AG04449 (cell line): ENCODE measurements around the gene DACH1.

ENCODE experiments used
- CTCF ChIA-PET: fragments of 350-600 bp; formaldehyde crosslinking; extraction: SDS; loops from one replicate; lab custom pipeline; 2021; ENCODE audit warnings: antibody characterized with exemption; lab: Yijun Ruan, JAX
- POLR2A ChIA-PET: fragments of 400-600, 350-600 bp; formaldehyde crosslinking; extraction: SDS; loops from one replicate; lab custom pipeline; 2020; ENCODE audit warnings: antibody characterized with exemption, inconsistent platforms; lab: Yijun Ruan, JAX
- DNase-seq: peaks from one replicate; pipeline ENCODE4 v3.0.0-alpha.2; 2010; ENCODE audit warnings: low read depth, low spot score
- H3K4me3 ChIP-seq: 2 replicates; pipeline ENCODE4 v1.5.1; 2011; ENCODE audit warnings: low read depth, mild to moderate bottlenecking, control low read depth, low read length
- CTCF ChIP-seq: IDR thresholded peaks from one replicate; pipeline ENCODE4 v1.5.1; 2011; ENCODE audit warnings: mild to moderate bottlenecking, moderate library complexity, low read length, control low read depth, inconsistent platforms; ENCODE audit not compliant: insufficient read depth; ENCODE audit errors: missing control alignments

Gene DACH1

GRCh38 chr13:71597150-71597549 is 269.9 kb downstream of the DACH1 start:
- no peak for DNase-seq
- ChIA-PET CTCF (no interaction called here), POLR2A (interaction anchor here (0.5 kb wide), 1 partner anchor 301 kb away, joined by 3 read pairs; no protein-coding TSS in a partner anchor)
- no peak for TF ChIP-seq CTCF
- no peak overlapping the region for H3K4me3 ChIP-seq

DNA sequence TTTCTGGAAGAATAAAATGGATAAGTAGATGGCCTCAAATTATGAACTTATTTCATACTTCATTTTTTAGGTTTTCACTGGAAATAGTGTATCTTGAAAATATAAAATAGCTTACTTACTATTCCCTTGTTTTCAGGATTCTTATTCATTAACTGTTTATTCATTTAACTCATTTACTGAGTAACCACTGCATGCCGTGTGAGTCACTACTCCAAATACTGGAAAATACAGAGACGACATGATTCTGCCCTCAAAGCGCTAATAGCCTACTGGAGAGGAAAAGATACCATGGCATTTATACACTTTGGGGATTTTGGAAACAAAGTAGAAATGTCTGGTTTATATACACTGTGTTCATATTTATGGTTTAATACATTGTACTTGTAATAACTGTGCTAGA is 270.9 kb downstream of the DACH1 start:
- H3K4me3 ChIP-seq, result no peak overlapping the region
- POLR2A ChIA-PET, result no interaction called here
- no peak for DNase-seq
- CTCF ChIA-PET, result no interaction called here
- TF ChIP-seq CTCF, result no peak

GRCh38 chr13:71593566-71593965 is 273.4 kb downstream of the DACH1 start:
- no peak for TF ChIP-seq CTCF

GRCh38 chr13:71591374-71591773 is 275.6 kb downstream of the DACH1 start:
- DNase-seq, result no peak
- no peak for TF ChIP-seq CTCF
- ChIA-PET POLR2A (no interaction called here), CTCF (no interaction called here)
- H3K4me3 ChIP-seq, result no peak overlapping the region

More at GRCh38 chr13:71593566-71593965, 273.4 kb downstream of the DACH1 start:
- H3K4me3 ChIP-seq, result no peak overlapping the region
- ChIA-PET POLR2A (no interaction called here), CTCF (no interaction called here)
- DNase-seq, result no peak

DNA sequence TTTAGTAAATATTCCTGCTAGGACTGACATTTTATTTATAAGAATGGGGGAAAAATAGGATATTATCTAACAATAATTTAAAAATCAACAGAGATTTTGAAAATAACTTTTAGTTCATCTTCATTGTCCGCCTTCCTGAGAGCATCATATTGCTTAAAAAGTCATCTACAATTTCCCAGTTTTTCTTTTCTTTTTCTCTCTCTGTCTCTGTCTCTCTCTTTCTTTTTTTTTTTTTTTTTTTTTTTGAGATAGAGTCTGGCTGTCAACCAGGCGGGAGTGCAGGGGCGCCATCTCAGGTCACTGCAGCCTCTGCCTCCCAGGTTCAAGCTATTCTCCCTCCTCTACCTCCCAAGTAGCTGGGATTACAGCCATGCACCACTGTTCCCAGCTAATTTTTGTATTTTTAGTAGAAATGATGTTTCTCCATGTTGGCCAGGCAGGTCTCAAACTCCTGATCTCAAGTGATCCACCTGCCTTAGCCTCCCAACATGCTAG is 276.3 kb downstream of the DACH1 start:
- no peak for TF ChIP-seq CTCF
- ChIA-PET POLR2A (no interaction called here), CTCF (no interaction called here)
- H3K4me3 ChIP-seq, result no peak overlapping the region
- no peak for DNase-seq

DNA sequence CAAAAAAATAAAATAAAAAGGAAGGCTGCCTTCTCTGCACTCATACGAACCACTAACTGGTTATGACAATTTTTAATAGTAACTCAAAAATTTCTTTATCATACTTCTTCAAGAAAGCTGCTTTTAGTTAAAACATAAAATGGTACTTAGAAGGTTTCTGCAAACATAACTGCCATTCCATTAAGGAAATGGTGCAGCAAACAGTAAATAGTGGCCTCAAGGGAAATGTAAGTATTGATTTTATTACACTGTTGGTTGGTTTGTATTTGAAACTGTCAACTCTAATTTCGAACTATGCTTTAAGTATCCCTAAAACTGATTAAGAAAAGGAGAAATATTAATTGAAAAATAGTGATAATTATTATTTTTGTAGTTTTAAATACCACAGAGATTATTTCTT is 278.0 kb downstream of the DACH1 start:
- no peak overlapping the region for H3K4me3 ChIP-seq
- no peak for TF ChIP-seq CTCF
- no peak for DNase-seq
- ChIA-PET POLR2A (no interaction called here), CTCF (no interaction called here)
